ENCODE data around the gene RAD51B. TPM values are rescaled to one million over a fixed set of nuclear protein-coding genes. Genes with fewer than 3 reads are reported as not detected.

RAD51B gene
- total and polyA plus RNA-seq, 7 donors = 2.4 to 24.4 (median 7.1) TPM

- H3K27ac ChIP-seq = peak overlapping the region; percentile 42 to 77 (median 63)
- intact Hi-C loops (cut with DNase I) = loop anchor here (5.0 to 10.0 kb wide), 2 partner anchors 254 to 384 kb away; no protein-coding TSS in a partner anchor
- TF ChIP-seq POLR2A (IDR thresholded peaks at IDR 0.05) = no peak
- no peak for TF ChIP-seq POLR2AphosphoS5 (IDR thresholded peaks at IDR 0.05)
- TF ChIP-seq EP300 (IDR thresholded peaks at IDR 0.05) = no peak
- no peak for TF ChIP-seq CTCF (IDR thresholded peaks at IDR 0.05)
- no peaks in the 10 kb centered on the region for H3K36me3 ChIP-seq
- no peaks in the 10 kb centered on the region for H3K27me3 ChIP-seq
- no peaks in the 10 kb centered on the region for H3K9me3 ChIP-seq
- WGBS, 2 donors = 87 to 92% methylated on average over 2 of the region's 2 CpGs
- no peak for DNase-seq
- peaks cover 0 to 95% (median 65%) of the 10 kb centered on the region in 4 donors for H3K4me1 ChIP-seq
- H3K4me3 ChIP-seq = no peak overlapping the region
Measured at GRCh38 chr14:68398370-68398769, 578.8 kb downstream of the RAD51B start.

GRCh38 chr14:68399971-68400370 lies 580.4 kb downstream of the RAD51B start:
- Histone ChIP-seq H3K27ac (peak overlapping the region in 3 of 4 donors; percentile 23 to 77 (median 74)), H3K4me1 (peaks cover 0 to 87% (median 56%) of the 10 kb centered on the region in 4 donors), H3K4me3 (no peak overlapping the region), H3K36me3 (no peaks in the 10 kb centered on the region), H3K27me3 (no peaks in the 10 kb centered on the region), H3K9me3 (no peaks in the 10 kb centered on the region)
- 68 to 97% methylated on average over 2 of the region's 2 CpGs for WGBS, 2 donors
- DNase-seq = no peak
- TF ChIP-seq CTCF (IDR thresholded peaks at IDR 0.05) = no peak
- no peak for TF ChIP-seq EP300 (IDR thresholded peaks at IDR 0.05)
- TF ChIP-seq POLR2AphosphoS5 (IDR thresholded peaks at IDR 0.05) = no peak
- no peak for TF ChIP-seq POLR2A (IDR thresholded peaks at IDR 0.05)
- intact Hi-C loops (cut with DNase I) = loop anchor here (5.0 to 10.0 kb wide), 3 partner anchors 42 to 382 kb away; no protein-coding TSS in a partner anchor

- Histone ChIP-seq H3K4me1 (peaks cover 0 to 74% (median 45%) of the 10 kb centered on the region in 4 donors), H3K27me3 (no peaks in the 10 kb centered on the region), H3K9me3 (no peaks in the 10 kb centered on the region), H3K27ac (peak overlapping the region in 1 of 4 donors; percentile 74), H3K36me3 (no peaks in the 10 kb centered on the region), H3K4me3 (no peak overlapping the region)
- WGBS, 2 donors = 77 to 95% methylated on average over 3 of the region's 3 CpGs
- DNase-seq = no peak
- no peak for TF ChIP-seq POLR2AphosphoS5 (IDR thresholded peaks at IDR 0.05)
- TF ChIP-seq POLR2A (IDR thresholded peaks at IDR 0.05) = no peak
- TF ChIP-seq CTCF (IDR thresholded peaks at IDR 0.05) = no peak
- TF ChIP-seq EP300 (IDR thresholded peaks at IDR 0.05) = no peak
- intact Hi-C loops (cut with DNase I) = loop anchor here (5.0 kb wide), 1 partner anchor 41 kb away; no protein-coding TSS in a partner anchor
Measured at GRCh38 chr14:68401317-68401716, 581.7 kb downstream of the RAD51B start.

- Histone ChIP-seq H3K4me1 (peaks cover 0 to 68% (median 45%) of the 10 kb centered on the region in 4 donors), H3K9me3 (no peaks in the 10 kb centered on the region), H3K27me3 (no peaks in the 10 kb centered on the region), H3K27ac (peak overlapping the region in 1 of 4 donors; percentile 74), H3K4me3 (no peak overlapping the region), H3K36me3 (no peaks in the 10 kb centered on the region)
- intact Hi-C loops (cut with DNase I) = loop anchor here (5.0 kb wide), 1 partner anchor 40 kb away; no protein-coding TSS in a partner anchor
- no peak for DNase-seq
- 59 to 92% methylated on average over 4 of the region's 4 CpGs for WGBS, 2 donors
- TF ChIP-seq EP300 (IDR thresholded peaks at IDR 0.05) (no peak), CTCF (IDR thresholded peaks at IDR 0.05) (no peak), POLR2AphosphoS5 (IDR thresholded peaks at IDR 0.05) (no peak), POLR2A (IDR thresholded peaks at IDR 0.05) (no peak)
Measured at GRCh38 chr14:68401855-68402254, 582.3 kb downstream of the RAD51B start.
